ENCODE data around the gene NECAP2.
A peak's percentile ranks its signal among the peaks of the same experiment; 100 is the strongest.
"Not testable (repeated sequence)": the region's sequence is repeated elsewhere in the genome, so short reads cannot be mapped to it uniquely, and the experiment has no call there.

NECAP2 gene

GRCh38 chr1:16461681-16462080 lies 21.2 kb downstream of the NECAP2 start:
- DNase-seq (ENCODE audit: low spot score), result no peak

GRCh38 chr1:16462773-16463330 lies 22.3 kb downstream of the NECAP2 start:
- DNase-seq (ENCODE audit: low spot score), result no peak

- DNase-seq (ENCODE audit: low spot score), result no peak
Measured at GRCh38 chr1:16464917-16465625, 24.5 kb downstream of the NECAP2 start.

GRCh38 chr1:16468558-16468957 lies 28.0 kb downstream of the NECAP2 start:
- DNase-seq (ENCODE audit: low spot score), result no peak

GRCh38 chr1:16474166-16474800 lies 33.8 kb downstream of the NECAP2 start:
- DNase-seq (ENCODE audit: low spot score), result no peak

- DNase-seq (ENCODE audit: low spot score), result peak; percentile 18
Measured at GRCh38 chr1:16474891-16475290, 34.4 kb downstream of the NECAP2 start.

- DNase-seq (ENCODE audit: low spot score), result not testable (repeated sequence)
Measured at GRCh38 chr1:16475771-16476770, 35.5 kb downstream of the NECAP2 start.

- no peak for DNase-seq (ENCODE audit: low spot score)
Measured at GRCh38 chr1:16478091-16478490, 37.6 kb downstream of the NECAP2 start.

- DNase-seq (ENCODE audit: low spot score), result not testable (repeated sequence)
Measured at GRCh38 chr1:16483146-16483545, 42.6 kb downstream of the NECAP2 start.

- DNase-seq (ENCODE audit: low spot score), result not testable (repeated sequence)
Measured at GRCh38 chr1:16483639-16484500, 43.3 kb downstream of the NECAP2 start.

GRCh38 chr1:16484501-16484835 lies 43.9 kb downstream of the NECAP2 start:
- no peak for DNase-seq (ENCODE audit: low spot score)

- DNase-seq (ENCODE audit: low spot score), result no peak
Measured at GRCh38 chr1:16484931-16485330, 44.4 kb downstream of the NECAP2 start.

- DNase-seq (ENCODE audit: low spot score), result not testable (repeated sequence)
Measured at GRCh38 chr1:16486316-16486715, 45.8 kb downstream of the NECAP2 start.

- DNase-seq (ENCODE audit: low spot score), result not testable (repeated sequence)
Measured at GRCh38 chr1:16487011-16487410, 46.5 kb downstream of the NECAP2 start.

GRCh38 chr1:16489195-16489880 lies 48.8 kb downstream of the NECAP2 start:
- DNase-seq (ENCODE audit: low spot score), result not testable (repeated sequence)

GRCh38 chr1:16491056-16491675 lies 50.6 kb downstream of the NECAP2 start:
- no peak for DNase-seq (ENCODE audit: low spot score)

GRCh38 chr1:16492937-16493336 lies 52.4 kb downstream of the NECAP2 start:
- DNase-seq (ENCODE audit: low spot score), result not testable (repeated sequence)

GRCh38 chr1:16493731-16494130 lies 53.2 kb downstream of the NECAP2 start:
- DNase-seq (ENCODE audit: low spot score), result not testable (repeated sequence)

GRCh38 chr1:16497474-16497904 lies 57.0 kb downstream of the NECAP2 start:
- DNase-seq (ENCODE audit: low spot score), result peak; percentile 70

GRCh38 chr1:16498047-16498446 lies 57.5 kb downstream of the NECAP2 start:
- not testable (repeated sequence) for DNase-seq (ENCODE audit: low spot score)

Measured in cerebellar cortex (tissue), 1 donor.